GM10266 (cell line): Measurements from ENCODE around the gene FCN2.

Source experiments
- DNase-seq: peaks from one replicate; pipeline ENCODE4 v3.0.0; 2012; ENCODE audit errors: extremely low spot score
- TF ChIP-seq, protein P1 (sequence below): IDR thresholded peaks from 2 replicates; pipeline ENCODE4 v1.5.1; 2012; ENCODE audit warnings: mild to moderate bottlenecking, low read depth; ENCODE audit not compliant: control insufficient read depth, insufficient read depth; ENCODE audit errors: missing control alignments

The FCN2 gene

DNA sequence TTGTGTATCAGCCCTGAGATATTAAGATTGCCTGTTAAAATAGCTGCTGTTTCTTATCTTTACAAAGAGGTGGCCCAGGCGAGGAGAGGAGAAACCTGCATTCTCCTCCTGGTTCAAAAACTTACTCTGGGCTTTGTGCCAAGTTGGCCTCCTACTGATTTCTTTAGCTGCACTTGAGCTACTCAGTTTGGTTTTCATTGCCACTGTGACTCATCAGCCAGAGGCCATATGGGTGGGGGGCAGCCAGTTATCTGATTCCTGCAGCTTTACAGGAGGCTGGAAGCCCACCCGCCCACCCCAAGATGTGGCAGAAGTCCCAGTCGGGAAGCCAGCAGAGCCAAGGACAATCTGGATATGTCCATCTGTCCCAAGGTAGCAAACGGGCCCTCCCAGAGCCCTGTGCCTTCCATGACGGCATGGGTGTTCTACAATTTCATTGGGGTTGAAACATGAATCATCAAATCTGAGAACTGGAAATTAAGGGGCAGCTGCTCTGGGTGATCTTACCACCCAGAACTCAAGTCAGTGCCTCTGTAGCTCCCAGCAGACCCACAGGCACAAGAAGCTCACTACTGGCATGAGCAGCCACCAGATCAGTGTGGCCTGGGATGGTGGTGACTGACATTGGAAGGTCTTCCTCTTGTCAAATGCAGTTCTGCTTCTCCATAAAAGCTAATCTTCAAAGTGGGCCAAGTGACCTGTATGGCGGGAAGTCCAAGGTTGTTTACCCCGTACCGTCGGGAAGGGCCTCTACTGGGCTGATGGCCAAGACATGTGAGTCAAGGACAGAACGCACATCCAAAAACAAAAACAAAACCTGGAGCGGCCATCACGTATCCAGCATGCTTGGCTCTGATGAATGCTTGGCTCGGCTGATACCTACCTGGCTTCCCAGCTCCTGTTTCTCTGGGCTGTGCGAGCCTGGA is 15.6 kb downstream of the FCN2 start:
- TF ChIP-seq, protein P1, sequence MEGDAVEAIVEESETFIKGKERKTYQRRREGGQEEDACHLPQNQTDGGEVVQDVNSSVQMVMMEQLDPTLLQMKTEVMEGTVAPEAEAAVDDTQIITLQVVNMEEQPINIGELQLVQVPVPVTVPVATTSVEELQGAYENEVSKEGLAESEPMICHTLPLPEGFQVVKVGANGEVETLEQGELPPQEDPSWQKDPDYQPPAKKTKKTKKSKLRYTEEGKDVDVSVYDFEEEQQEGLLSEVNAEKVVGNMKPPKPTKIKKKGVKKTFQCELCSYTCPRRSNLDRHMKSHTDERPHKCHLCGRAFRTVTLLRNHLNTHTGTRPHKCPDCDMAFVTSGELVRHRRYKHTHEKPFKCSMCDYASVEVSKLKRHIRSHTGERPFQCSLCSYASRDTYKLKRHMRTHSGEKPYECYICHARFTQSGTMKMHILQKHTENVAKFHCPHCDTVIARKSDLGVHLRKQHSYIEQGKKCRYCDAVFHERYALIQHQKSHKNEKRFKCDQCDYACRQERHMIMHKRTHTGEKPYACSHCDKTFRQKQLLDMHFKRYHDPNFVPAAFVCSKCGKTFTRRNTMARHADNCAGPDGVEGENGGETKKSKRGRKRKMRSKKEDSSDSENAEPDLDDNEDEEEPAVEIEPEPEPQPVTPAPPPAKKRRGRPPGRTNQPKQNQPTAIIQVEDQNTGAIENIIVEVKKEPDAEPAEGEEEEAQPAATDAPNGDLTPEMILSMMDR, result no peak
- no peak for DNase-seq

- TF ChIP-seq, protein P1, result no peak
- DNase-seq, result no peak
Observed at GRCh38 chr9:134896834-134897583, 16.4 kb downstream of the FCN2 start.

- DNase-seq, result no peak
- TF ChIP-seq, protein P1, result no peak
Observed at GRCh38 chr9:134897584-134898170, 17.1 kb downstream of the FCN2 start.

- DNase-seq, result no peak
- TF ChIP-seq, protein P1, result no peak
Observed at GRCh38 chr9:134898319-134898718, 17.7 kb downstream of the FCN2 start.

GRCh38 chr9:134899168-134899567 is 18.6 kb downstream of the FCN2 start:
- DNase-seq, result no peak
- TF ChIP-seq, protein P1, result no peak

GRCh38 chr9:134899818-134900217 is 19.2 kb downstream of the FCN2 start:
- no peak for DNase-seq
- TF ChIP-seq, protein P1, result no peak
